ENCODE results near the gene ZNF821. TPM values are rescaled to one million over a fixed set of nuclear protein-coding genes. Genes with fewer than 3 reads are reported as not detected.

The ZNF821 gene
- total RNA-seq, 1 donor from 2014 or later, result 5.7 TPM

Other genes with a start within 250 kb of the ZNF821 start
- 8.2 TPM for gene PHLPP2, start 159.5 kb downstream of the ZNF821 start, total RNA-seq
- 117 TPM for gene AP1G1, start 75.3 kb downstream of the ZNF821 start, total RNA-seq
- 28.5 TPM for gene ATXN1L, start 38.2 kb downstream of the ZNF821 start, total RNA-seq
- 176 TPM for gene IST1, start 11.3 kb upstream of the ZNF821 start, total RNA-seq
- gene PKD1L3, start 116.2 kb upstream of the ZNF821 start, total RNA-seq, result 0.52 TPM
- 15.8 TPM for gene DHODH, start 124.6 kb upstream of the ZNF821 start, total RNA-seq
- 3.9 TPM for gene HP, start 170.3 kb upstream of the ZNF821 start, total RNA-seq
- not detected for gene HPR, start 179.0 kb upstream of the ZNF821 start, total RNA-seq
- 13.9 TPM for gene TXNL4B, start 209.4 kb upstream of the ZNF821 start, total RNA-seq
- 50.1 TPM for gene DHX38, start 209.7 kb upstream of the ZNF821 start, total RNA-seq